HepG2 (cell line): ENCODE measurements around the gene VWA3A. TPM values are rescaled to one million over a fixed set of nuclear protein-coding genes. Genes with fewer than 3 reads are reported as not detected.

ENCODE experiments used
- ATAC-seq: fragments of 200-7000 bp; cut with Tn5 transposase; 3 replicates; pipeline ENCODE4 v1.9.1; 2020; ENCODE audit warnings: mild to moderate bottlenecking, moderate library complexity
- BruUV-seq: library from RNA; stranded (reverse); fragments of 400-500 nt; replicated peaks from 2 replicates; lab custom pipeline; 2021; lab: Mats Ljungman, UMichigan
- CTCF ChIA-PET: fragments of 300-600 bp; formaldehyde crosslinking; extraction: SDS; loops from one replicate; lab custom pipeline; 2021; ENCODE audit warnings: low total read pairs, inconsistent platforms, low intra/inter-chr PET ratio; lab: Yijun Ruan, JAX
- POLR2A ChIA-PET: fragments of 350-600 bp; sonication (Branson Sonifier 250); formaldehyde crosslinking; loops from one replicate; lab custom pipeline; 2020; ENCODE audit warnings: antibody characterized with exemption, inconsistent platforms; lab: Yijun Ruan, JAX
- DNase-seq: peaks from one replicate; pipeline ENCODE4 v3.0.0-alpha.2; 2015; ENCODE audit warnings: low spot score
- FAIRE-seq: peaks from 3 replicates; lab custom pipeline; 2011; peaks lifted over from hg19 to GRCh38; lab: Jason Lieb, UNC
- H2AFZ ChIP-seq: one replicate; pipeline ENCODE4 v1.6.1; 2011; ENCODE audit warnings: low read length, inconsistent platforms
- H3K27ac ChIP-seq: fragments of 300-600 bp; 3 replicates; pipeline ENCODE4 v1.8.0; 2011; ENCODE audit warnings: mixed run types, mild to moderate bottlenecking, mixed read lengths, low read length, inconsistent platforms; ENCODE audit not compliant: insufficient read depth; ENCODE audit errors: extremely low read length
- H3K27me3 ChIP-seq, 2 experiments: fragments of 200-600 bp in 1 of 2; 2 replicates in 1 of 2; 3 replicates in 1 of 2; pipeline versions ENCODE4 v1.6.0 to v1.8.0; 2011; ENCODE audit warnings: low read length in 2 of 2, mild to moderate bottlenecking in 2 of 2, moderate library complexity in 2 of 2, inconsistent platforms in 1 of 2; ENCODE audit not compliant: insufficient read depth in 2 of 2, control insufficient read depth in 1 of 2
- H3K36me3 ChIP-seq, 2 experiments: fragments of 200-600 bp in 1 of 2; replicated peaks in 1 of 2; 2 replicates in 1 of 2; 3 replicates in 1 of 2; pipeline versions ENCODE4 v1.5.1 to v1.8.0; 2011; ENCODE audit warnings: low read length in 2 of 2, inconsistent platforms in 1 of 2; ENCODE audit not compliant: insufficient read depth in 2 of 2, control insufficient read depth in 1 of 2
- H3K4me1 ChIP-seq: 2 replicates; pipeline ENCODE4 v1.5.1; 2012; ENCODE audit warnings: low read length, inconsistent platforms; ENCODE audit not compliant: insufficient read depth
- H3K4me2 ChIP-seq: 2 replicates; pipeline ENCODE4 v1.6.0; 2011; ENCODE audit warnings: low read depth, low read length, inconsistent platforms
- H3K4me3 ChIP-seq, 3 experiments: fragments of 200-600 bp in 1 of 3; sonication (generic), shearing (Covaris generic) in 1 of 3; replicated peaks in 1 of 3; 2 replicates each; pipeline ENCODE4 v1.5.1; 2011 to 2016; ENCODE audit warnings: low read length in 3 of 3, inconsistent platforms in 2 of 3, low read depth in 2 of 3, mild to moderate bottlenecking in 2 of 3, control low read depth in 1 of 3, mixed read lengths in 1 of 3; ENCODE audit not compliant: insufficient read depth in 1 of 3
- H3K79me2 ChIP-seq: one replicate; pipeline ENCODE4 v1.6.1; 2011; ENCODE audit warnings: low read length, inconsistent platforms; ENCODE audit not compliant: insufficient read depth
- H3K9ac ChIP-seq: 2 replicates; pipeline ENCODE4 v1.6.0; 2011; ENCODE audit warnings: mild to moderate bottlenecking, low read depth, low read length, inconsistent platforms; ENCODE audit not compliant: insufficient read depth
- H3K9me3 ChIP-seq: 2 replicates; pipeline ENCODE4 v1.5.1; 2012; ENCODE audit warnings: mild to moderate bottlenecking, low read length
- H4K20me1 ChIP-seq: 2 replicates; pipeline ENCODE4 v1.6.0; 2011; ENCODE audit warnings: inconsistent platforms, mild to moderate bottlenecking, low read length, moderate library complexity; ENCODE audit not compliant: insufficient read depth
- ARHGAP35 ChIP-seq: sonication (generic); formaldehyde crosslinking; IDR thresholded peaks from 2 replicates; pipeline ENCODE4 v1.9.0; 2022; ENCODE audit warnings: mild to moderate bottlenecking, inconsistent platforms, moderate library complexity, missing genetic modification reagents, borderline replicate concordance
- EZH2 ChIP-seq: conservative IDR thresholded peaks from 2 replicates; pipeline ENCODE4 v1.6.1; 2012; ENCODE audit warnings: mild to moderate bottlenecking, low read depth, low read length, moderate library complexity
- HOXA5 ChIP-seq: sonication (generic); formaldehyde crosslinking; IDR thresholded peaks from 2 replicates; pipeline ENCODE4 v1.4.0; 2020; ENCODE audit warnings: missing genetic modification reagents
- PLRG1 ChIP-seq: fragments of 450-650 bp; conservative IDR thresholded peaks from 2 replicates; pipeline ENCODE4 v1.6.1; 2016
- RBFOX2 ChIP-seq: fragments of 200-400 bp; formaldehyde crosslinking; IDR thresholded peaks from 2 replicates; pipeline ENCODE4 v1.6.1; 2017; ENCODE audit warnings: low read depth, mild to moderate bottlenecking, low read length
- RXRA ChIP-seq: sonication (generic); formaldehyde crosslinking; IDR thresholded peaks from 2 replicates; pipeline ENCODE4 v1.5.1; 2020; ENCODE audit warnings: missing genetic modification reagents
- TMF1 ChIP-seq: sonication (generic); formaldehyde crosslinking; IDR thresholded peaks from 2 replicates; pipeline ENCODE4 v1.8.1; 2022; ENCODE audit warnings: low read depth, missing genetic modification reagents
- ZBTB38 ChIP-seq: sonication (generic); formaldehyde crosslinking; IDR thresholded peaks from 2 replicates; pipeline ENCODE4 v1.5.1; 2020; ENCODE audit warnings: mild to moderate bottlenecking, missing genetic modification reagents
- ZNF337 ChIP-seq: sonication (generic); formaldehyde crosslinking; IDR thresholded peaks from 2 replicates; pipeline ENCODE4 v1.5.1; 2020; ENCODE audit warnings: missing genetic modification reagents, low read depth, mild to moderate bottlenecking, borderline replicate concordance
- ZNF589 ChIP-seq: sonication (generic); formaldehyde crosslinking; conservative IDR thresholded peaks from 2 replicates; pipeline ENCODE4 v1.8.0; 2022; ENCODE audit warnings: mild to moderate bottlenecking, moderate library complexity, missing genetic modification reagents
- ZNF615 ChIP-seq: sonication (generic); formaldehyde crosslinking; IDR thresholded peaks from 2 replicates; pipeline ENCODE4 v1.5.0; 2020; ENCODE audit warnings: mild to moderate bottlenecking, missing genetic modification reagents, borderline replicate concordance
- ZNF724P ChIP-seq: sonication (generic); formaldehyde crosslinking; IDR thresholded peaks from 2 replicates; pipeline ENCODE4 v1.8.0; 2022; ENCODE audit warnings: missing genetic modification reagents, borderline replicate concordance
- whole genome bisulfite sequencing: methylation state at CpG from one replicate; pipeline ENCODE4 v1.1.6; 2017; ENCODE audit warnings: low lambda C conversion rate; 5-methylcytosine and 5-hydroxymethylcytosine counted together
- in situ Hi-C: cut with HindIII; loops from 2 replicates; pipeline ENCODE4 v1.10.0; 2017; ENCODE audit warnings: low pct_unique_long_range_greater_than_20kb; ENCODE audit not compliant: extremely low pct_ligation_motif_present
- intact Hi-C: fragments of 100-400 bp; cut with micrococcal nuclease; formaldehyde crosslinking; loops from one replicate; pipeline ENCODE4 v1.10.0; 2022; ENCODE audit not compliant: unreplicated experiment
- polyA plus RNA-seq, 8 experiments: library from polyadenylated mRNA; depleted of rRNA in 3 of 8; stranded (reverse) in 7 of 8; unstranded in 1 of 8; fragments of >200 nt; fragmentation: Illumina TruSeq in 4 of 8; extraction: Trizol in 4 of 8; gene quantifications; 2 replicates each; pipeline versions ENCODE4 v1.2.1 to v1.2.3, GENCODE V29; 2011 to 2016; ENCODE audit warnings: low read depth in 4 of 8, missing spikeins in 1 of 8, mixed read lengths in 1 of 8; ENCODE audit not compliant: insufficient read depth in 1 of 8
- total RNA-seq, 5 experiments: library from RNA; depleted of rRNA; stranded (reverse); fragments of >200 nt; fragmentation: Illumina TruSeq; extraction: Trizol; gene quantifications; 2 replicates each; pipeline ENCODE4 v1.2.3, GENCODE V29; 2016; ENCODE audit warnings: low read depth in 1 of 5
- TF ChIP-seq, protein P1 (sequence below): sonication (generic); formaldehyde crosslinking; conservative IDR thresholded peaks from 2 replicates; pipeline ENCODE4 v1.5.0; 2020; ENCODE audit warnings: missing genetic modification reagents
- TF ChIP-seq, protein P2 (sequence below): sonication (generic); formaldehyde crosslinking; IDR thresholded peaks from 2 replicates; pipeline ENCODE4 v1.4.0; 2020; ENCODE audit warnings: missing genetic modification reagents
- TF ChIP-seq, protein P3 (sequence below): sonication (generic); formaldehyde crosslinking; IDR thresholded peaks from 2 replicates; pipeline ENCODE4 v1.4.0; 2020; ENCODE audit warnings: low read depth, mild to moderate bottlenecking, missing genetic modification reagents
- TF ChIP-seq, protein P4 (sequence below): sonication (generic); formaldehyde crosslinking; IDR thresholded peaks from 2 replicates; pipeline ENCODE4 v1.4.0; 2020; ENCODE audit warnings: missing genetic modification reagents

The VWA3A gene
- total and polyA plus RNA-seq, 2 of the 13 experiments (the other 11 are each of a cell fraction or from before 2014, with no cell fraction given): 0.03 to 0.07 TPM

DNA sequence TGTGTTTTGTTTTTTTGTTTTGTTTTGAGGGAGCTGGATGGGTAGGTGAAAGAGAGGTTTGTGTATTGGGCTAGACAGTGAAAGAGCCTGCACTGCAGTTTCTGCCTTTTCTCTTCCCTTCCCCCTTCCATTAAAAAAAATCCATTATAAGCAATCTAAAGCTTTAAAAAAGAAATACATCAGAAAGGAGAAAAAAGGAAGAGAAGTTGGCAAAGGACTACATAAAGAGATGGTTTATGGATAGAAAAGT is 103.0 kb downstream of the VWA3A start (continued):
- TF ChIP-seq ARHGAP35 (CRISPR knock-in tag) (no peak), ZNF724P (CRISPR knock-in tag) (no peak), ZNF589 (no peak), HOXA5 (CRISPR knock-in tag) (no peak), ZNF337 (CRISPR knock-in tag) (peak; percentile 27; the same call in 1 of the 2 replicates), PLRG1 (no peak), RBFOX2 (no peak)
- TF ChIP-seq, protein P1, sequence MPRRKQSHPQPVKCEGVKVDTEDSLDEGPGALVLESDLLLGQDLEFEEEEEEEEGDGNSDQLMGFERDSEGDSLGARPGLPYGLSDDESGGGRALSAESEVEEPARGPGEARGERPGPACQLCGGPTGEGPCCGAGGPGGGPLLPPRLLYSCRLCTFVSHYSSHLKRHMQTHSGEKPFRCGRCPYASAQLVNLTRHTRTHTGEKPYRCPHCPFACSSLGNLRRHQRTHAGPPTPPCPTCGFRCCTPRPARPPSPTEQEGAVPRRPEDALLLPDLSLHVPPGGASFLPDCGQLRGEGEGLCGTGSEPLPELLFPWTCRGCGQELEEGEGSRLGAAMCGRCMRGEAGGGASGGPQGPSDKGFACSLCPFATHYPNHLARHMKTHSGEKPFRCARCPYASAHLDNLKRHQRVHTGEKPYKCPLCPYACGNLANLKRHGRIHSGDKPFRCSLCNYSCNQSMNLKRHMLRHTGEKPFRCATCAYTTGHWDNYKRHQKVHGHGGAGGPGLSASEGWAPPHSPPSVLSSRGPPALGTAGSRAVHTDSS: no peak

DNA sequence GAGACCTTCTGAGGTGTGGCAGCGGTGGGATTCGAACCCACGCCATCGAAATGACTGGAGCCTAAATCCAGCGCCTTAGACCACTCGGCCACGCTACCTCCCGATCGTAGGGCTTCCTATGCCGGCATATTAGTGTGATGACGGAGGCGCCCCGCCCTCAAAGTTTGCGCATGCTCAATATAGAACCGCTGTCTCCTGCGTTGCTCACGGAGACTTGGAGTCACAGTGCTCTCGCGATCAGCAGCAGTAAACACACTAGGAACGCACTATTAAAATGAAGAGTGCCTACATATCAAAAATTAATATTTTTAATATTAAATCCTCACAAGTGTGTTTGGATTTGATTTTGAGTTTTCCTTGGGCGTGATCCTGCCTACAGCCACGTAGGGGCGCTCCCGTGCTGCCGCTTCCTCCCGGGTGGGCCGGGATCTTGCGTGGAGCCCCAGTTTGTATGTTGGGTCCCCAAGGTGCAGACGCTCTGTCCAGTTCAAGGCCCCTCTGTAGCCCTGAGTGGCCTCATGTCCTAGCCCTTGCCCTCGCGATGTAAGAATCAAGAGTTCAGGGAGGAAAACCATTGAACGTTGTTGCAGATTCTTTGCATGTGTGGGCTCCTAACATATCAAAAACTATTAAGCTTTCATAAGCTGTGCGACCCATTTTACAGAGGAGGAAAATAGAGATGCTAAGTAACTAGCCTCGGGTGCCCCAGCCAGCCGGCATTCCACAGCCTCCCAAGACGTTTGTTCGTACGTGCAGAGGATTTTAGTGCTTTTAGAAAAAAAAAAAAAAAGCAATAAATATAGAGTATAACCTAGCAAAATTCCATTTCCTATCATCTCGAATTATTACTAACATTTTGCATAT is 103.6 kb downstream of the VWA3A start:
- Histone ChIP-seq H3K4me3 (peak overlapping the region; percentile 78 to 81 (median 80)), H3K4me1 (peaks cover 78% of the 10 kb centered on the region), H3K27ac (peak overlapping the region; percentile 30), H3K4me2 (peak overlapping the region; percentile 88), H3K36me3 (no peaks in the 10 kb centered on the region; a peak in 1 of 5 replicates), H3K79me2 (no peaks in the 10 kb centered on the region), H3K9ac (peak overlapping the region; percentile 68), H3K9me3 (no peaks in the 10 kb centered on the region), H2AFZ (peak overlapping the region; percentile 93), H4K20me1 (no peaks in the 10 kb centered on the region), H3K27me3 (no peaks in the 10 kb centered on the region; a peak in 2 of 5 replicates)
- FAIRE-seq: peak; percentile 60
- under 1% methylated on average over 39 of the region's 39 CpGs for WGBS
- peak; percentile 21 for ATAC-seq
- in situ Hi-C loops: loop anchor here (5.0 kb wide), 1 partner anchor 101 kb away; the partner anchor contains the start of gene POLR3E
- no TSS peak for BruUV-seq
- ChIA-PET POLR2A (interaction anchor here (0.8 to 0.9 kb wide), 2 partner anchors 10 to 102 kb away, joined by 4 to 5 read pairs; partner anchors contain the start of genes EEF2K and POLR3E), CTCF (interaction anchor here (1.3 to 2.5 kb wide), 4 partner anchors 10 to 105 kb away, joined by 3 to 20 read pairs (median 5); partner anchors contain the start of gene POLR3E)
- intact Hi-C loops: loop anchor here (1.0 to 5.0 kb wide), 2 partner anchors 101 to 176 kb away; partner anchors contain the start of genes CDR2 and POLR3E
- peak; percentile 92 for DNase-seq
- TF ChIP-seq ZNF615 (CRISPR knock-in tag) (no peak; the same call in 1 of the 2 replicates), RXRA (CRISPR knock-in tag) (peak; percentile 70), TMF1 (CRISPR knock-in tag) (peak; percentile 76; the same call in 1 of the 2 replicates), EZH2 (no peak), ZBTB38 (peak; percentile 76)
- TF ChIP-seq, protein P2, sequence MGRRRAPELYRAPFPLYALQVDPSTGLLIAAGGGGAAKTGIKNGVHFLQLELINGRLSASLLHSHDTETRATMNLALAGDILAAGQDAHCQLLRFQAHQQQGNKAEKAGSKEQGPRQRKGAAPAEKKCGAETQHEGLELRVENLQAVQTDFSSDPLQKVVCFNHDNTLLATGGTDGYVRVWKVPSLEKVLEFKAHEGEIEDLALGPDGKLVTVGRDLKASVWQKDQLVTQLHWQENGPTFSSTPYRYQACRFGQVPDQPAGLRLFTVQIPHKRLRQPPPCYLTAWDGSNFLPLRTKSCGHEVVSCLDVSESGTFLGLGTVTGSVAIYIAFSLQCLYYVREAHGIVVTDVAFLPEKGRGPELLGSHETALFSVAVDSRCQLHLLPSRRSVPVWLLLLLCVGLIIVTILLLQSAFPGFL (CRISPR knock-in tag): no peak
- TF ChIP-seq, protein P3, sequence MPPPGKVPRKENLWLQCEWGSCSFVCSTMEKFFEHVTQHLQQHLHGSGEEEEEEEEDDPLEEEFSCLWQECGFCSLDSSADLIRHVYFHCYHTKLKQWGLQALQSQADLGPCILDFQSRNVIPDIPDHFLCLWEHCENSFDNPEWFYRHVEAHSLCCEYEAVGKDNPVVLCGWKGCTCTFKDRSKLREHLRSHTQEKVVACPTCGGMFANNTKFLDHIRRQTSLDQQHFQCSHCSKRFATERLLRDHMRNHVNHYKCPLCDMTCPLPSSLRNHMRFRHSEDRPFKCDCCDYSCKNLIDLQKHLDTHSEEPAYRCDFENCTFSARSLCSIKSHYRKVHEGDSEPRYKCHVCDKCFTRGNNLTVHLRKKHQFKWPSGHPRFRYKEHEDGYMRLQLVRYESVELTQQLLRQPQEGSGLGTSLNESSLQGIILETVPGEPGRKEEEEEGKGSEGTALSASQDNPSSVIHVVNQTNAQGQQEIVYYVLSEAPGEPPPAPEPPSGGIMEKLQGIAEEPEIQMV (CRISPR knock-in tag): peak; percentile 92
- TF ChIP-seq, protein P4, sequence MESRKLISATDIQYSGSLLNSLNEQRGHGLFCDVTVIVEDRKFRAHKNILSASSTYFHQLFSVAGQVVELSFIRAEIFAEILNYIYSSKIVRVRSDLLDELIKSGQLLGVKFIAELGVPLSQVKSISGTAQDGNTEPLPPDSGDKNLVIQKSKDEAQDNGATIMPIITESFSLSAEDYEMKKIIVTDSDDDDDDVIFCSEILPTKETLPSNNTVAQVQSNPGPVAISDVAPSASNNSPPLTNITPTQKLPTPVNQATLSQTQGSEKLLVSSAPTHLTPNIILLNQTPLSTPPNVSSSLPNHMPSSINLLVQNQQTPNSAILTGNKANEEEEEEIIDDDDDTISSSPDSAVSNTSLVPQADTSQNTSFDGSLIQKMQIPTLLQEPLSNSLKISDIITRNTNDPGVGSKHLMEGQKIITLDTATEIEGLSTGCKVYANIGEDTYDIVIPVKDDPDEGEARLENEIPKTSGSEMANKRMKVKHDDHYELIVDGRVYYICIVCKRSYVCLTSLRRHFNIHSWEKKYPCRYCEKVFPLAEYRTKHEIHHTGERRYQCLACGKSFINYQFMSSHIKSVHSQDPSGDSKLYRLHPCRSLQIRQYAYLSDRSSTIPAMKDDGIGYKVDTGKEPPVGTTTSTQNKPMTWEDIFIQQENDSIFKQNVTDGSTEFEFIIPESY (CRISPR knock-in tag): peak; percentile 72; the same call in 1 of the 2 replicates
